NCI-H2227 (cell line): ENCODE results near the gene PHF12.
A peak's percentile ranks its signal among the peaks of the same experiment; 100 is the strongest.
"Not testable (repeated sequence)": the region's sequence is repeated elsewhere in the genome, so short reads cannot be mapped to it uniquely, and the experiment has no call there.

ENCODE experiments used
- DNase-seq: peaks from one replicate; lab custom pipeline; 2025; ENCODE audit not compliant: unreplicated experiment; lab: John Stamatoyannopoulos, UW

The PHF12 gene

DNA sequence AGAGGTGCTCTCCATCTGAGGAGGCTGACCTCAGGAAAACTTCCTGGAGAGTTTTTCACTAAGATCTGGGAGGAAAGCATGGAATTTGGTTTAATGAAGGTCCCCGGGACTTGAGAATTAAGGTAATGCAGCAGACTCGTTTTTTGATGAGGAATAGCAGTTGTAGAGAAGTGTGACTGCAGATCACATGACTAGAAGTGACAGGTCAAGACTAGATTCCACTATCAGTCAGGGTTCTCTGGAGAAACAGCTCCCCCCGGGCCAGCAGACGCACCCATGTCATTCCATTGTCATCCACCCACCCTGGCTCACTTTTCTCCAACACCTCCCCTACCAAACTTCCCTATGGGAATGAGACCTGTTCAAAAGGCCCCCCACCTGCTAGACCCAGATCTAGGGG, 46.5 kb downstream of the PHF12 start:
- no peak for DNase-seq

DNA sequence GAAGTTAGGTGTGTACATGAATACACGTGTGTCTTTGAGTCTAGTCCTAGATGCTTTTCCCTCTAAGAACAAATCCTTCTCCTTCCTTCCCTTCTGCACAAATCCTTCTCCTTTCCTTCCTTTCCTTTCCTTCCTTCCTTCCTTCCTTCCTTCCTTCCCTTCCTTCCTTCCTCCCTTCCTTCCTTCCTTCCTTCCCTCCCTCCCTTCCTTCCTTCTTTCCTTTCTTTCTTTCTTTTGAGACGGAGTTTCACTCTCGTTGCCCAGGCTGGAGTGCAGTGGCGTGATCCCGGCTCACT, 47.8 kb downstream of the PHF12 start:
- DNase-seq, result not testable (repeated sequence)

GRCh38 chr17:28902819-28903545, 48.3 kb downstream of the PHF12 start, which contains the start of gene DHRS13:
TSS of gene DHRS13 (minus strand) at chr17:28903079. CDS start at chr17:28902944, 135 bp downstream.
- DNase-seq, result peak; percentile 95

DNA sequence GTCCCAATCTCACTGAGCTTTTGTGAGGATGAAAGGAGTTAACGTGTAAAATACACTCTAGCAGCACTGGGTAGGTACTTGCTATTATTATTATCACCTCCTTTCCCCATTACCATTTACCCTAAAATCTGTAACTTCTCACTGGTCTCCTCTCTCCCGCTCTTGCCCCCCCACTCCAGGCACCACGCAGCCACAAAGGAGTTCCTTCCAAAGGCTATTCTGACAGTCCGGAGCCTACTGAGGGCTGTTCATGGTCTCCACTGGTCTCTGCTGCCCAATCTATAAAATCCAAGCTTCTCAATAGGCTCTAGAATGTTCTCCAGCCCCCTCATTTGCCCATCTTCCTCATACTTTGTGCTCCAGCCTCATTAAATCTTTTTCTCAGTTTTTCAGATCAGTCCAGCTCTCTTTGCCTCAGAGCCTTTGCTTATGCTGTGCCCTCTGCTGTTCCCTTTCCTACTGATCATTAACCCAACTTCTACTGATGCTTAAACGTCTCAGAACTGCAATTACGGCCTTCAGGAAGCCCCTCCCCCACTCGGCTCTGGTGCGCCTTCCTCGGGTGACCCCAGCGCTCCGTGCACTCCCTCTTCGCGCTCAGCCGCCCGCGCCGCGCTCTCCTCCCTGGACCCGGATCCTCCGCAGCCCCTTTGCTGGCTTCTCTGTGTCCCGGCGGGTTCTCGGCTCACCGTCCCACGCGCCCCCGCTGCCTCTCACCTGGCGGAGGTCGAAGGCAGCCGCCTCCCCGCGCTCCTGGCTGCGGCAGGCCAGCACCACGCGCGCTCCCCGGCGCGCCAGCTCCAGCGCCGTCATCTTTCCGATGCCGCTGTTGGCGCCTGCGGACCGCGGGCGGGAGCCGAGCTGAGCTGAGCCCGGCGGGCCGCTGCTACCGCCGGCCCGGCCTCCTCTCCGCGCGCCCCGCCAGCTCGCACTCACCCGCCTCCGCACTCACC, 49.2 kb downstream of the PHF12 start:
- peak; percentile 79 for DNase-seq

GRCh38 chr17:28900986-28901726, 50.2 kb downstream of the PHF12 start:
- DNase-seq, result no peak

DNA sequence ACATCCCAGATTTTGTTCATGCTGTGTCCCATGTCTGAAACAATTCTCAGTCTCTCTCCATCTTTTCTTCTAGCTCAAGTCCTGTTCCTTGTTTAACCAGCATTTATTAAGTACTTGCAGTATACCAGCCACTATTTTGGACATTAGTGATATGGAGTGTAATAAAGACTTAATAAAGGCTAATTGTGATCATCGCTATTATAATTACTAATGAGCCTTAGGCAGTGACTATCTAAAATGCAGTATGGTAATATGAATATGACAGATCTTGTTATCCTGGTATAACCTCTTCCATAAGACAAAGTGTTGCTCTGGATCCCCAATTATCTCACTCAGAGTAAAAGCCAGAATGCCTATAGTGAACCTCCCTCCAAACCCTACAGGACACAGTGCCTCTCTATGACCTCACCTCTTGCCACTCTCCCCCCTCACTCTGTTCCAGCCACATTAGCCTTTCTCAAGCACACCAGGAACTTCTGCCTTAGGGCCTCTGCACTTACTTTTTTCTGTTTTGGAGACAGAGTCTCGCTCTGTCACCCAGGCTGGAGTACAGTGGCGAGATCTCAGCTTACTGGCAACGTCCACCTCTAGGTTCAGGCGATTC, 52.0 kb downstream of the PHF12 start:
- no peak for DNase-seq

DNA sequence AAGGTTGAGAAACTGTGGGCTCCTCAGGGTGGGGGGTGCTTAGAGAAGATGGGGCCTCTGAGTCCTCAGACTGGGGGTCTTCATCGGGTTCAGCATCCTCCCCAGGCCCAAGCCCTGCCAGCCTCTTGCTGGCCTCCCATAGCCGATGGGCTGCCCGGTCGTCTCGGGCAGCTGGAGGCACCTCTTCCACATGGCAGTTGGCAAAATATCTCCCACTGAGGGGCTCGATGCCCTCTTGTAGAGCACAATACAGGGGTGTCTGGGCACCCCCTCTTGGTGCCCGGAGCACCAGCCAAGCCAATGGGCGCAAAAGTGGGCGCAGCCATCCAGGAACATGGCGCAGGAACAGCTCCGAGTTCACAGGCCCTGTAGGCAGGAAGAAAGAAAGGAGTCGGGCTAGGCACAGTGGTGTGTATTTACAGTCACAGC, 52.8 kb downstream of the PHF12 start:
- DNase-seq, result no peak

DNA sequence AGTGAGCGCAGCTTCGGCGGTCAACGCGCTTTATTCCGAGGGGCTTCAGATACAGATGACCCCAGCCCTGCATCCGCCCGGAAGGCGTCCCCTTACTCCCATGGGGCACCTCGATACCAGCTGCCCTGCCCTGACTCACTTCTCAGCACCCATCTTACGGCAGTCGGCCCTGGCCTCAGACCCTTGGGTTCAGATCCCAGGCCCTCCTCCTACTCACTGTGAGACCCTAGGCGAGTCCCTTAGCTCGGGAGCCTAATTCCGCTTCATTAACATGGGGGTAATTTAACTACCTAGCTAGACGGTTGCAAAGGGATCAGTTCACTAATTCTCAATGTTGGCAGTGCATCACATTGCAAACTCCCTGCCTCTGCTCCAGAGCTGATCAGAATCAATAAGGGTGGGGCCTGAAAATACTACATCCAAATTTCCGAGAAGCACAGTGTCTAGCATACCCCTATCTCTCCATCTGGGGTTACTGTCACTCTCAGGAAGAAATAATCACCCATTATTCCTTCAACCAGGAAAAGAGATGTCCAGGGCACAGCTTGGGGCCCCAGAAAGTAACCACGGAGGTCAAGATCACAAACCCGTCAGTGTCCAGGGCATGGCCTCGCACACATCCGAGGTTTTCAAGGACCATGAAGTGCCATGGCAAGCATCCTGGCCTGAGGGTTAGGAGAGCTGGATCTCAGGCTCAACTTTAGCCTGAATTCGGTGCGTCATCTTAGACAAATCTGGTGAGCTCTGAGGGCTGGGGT, 53.4 kb downstream of the PHF12 start:
- DNase-seq, result no peak

GRCh38 chr17:28896884-28897768, 54.2 kb downstream of the PHF12 start, which contains the start of gene FLOT2:
TSS of gene FLOT2 (minus strand) at chr17:28897733. CDS start at chr17:28897574, 159 bp downstream.
- DNase-seq, result peak; percentile 73

DNA sequence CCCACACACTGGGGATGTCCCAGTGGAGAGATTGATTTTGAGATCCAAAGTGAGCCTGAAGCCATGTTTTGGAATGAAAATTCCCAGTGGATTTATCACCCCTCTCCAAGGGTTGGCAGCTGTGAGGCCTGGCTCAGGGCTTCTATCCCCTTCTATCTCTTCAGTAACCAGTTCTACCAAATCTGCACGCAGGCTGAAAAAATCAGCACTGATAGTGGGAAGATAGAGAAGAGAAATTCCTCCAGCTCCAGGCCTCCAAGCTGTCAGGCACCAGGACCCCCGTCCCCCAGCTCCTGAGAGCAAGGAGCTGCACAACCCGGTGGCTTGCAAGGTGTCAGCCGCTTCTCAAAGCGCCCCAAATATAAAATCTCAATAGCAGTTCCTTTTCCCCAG, 54.8 kb downstream of the PHF12 start:
- no peak for DNase-seq

GRCh38 chr17:28895794-28896447, 55.4 kb downstream of the PHF12 start:
- DNase-seq, result no peak

- DNase-seq, result not testable (repeated sequence)
Observed at GRCh38 chr17:28893248-28894183, 57.8 kb downstream of the PHF12 start.

- DNase-seq, result no peak
Observed at GRCh38 chr17:28892024-28892423, 59.3 kb downstream of the PHF12 start.

GRCh38 chr17:28891201-28891600, 60.1 kb downstream of the PHF12 start:
- DNase-seq, result no peak

DNA sequence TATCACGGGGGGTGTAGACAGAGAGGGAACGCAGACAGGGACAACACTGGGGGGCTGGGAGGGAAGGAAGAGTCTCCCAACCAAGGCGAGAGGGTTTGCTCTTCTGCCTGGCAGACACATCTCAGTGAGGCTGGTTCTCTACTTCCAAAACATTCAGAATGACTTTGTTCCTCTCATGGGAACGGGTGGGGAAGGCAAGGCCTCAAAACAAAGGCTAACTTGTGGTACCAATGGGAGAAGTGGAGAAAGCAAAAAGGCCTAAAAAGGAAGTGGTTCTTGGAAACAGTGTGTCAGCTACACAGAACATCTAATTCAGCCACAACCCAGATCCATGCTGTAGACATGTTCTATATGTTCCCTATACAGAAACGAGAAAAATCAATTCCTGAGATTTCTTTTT, 61.3 kb downstream of the PHF12 start:
- DNase-seq, result no peak

DNA sequence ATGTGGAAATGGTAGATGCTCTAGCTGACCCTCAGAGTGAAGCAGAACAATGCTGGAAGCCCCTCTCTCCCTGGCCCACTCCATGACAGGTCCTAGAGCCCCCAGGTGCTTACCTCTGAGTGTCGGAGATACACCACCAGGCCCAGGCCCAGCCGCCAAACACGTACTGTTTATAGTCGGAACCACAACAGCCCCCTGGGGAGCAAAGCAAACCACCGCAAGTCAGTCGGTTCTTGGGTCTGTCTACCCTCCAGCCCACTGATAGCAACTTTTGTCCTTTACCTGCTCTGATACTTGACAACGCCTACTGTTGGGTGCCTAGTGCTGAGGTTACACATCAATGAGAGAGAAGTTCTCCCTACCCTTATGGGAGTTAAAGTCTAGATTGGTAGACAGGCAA, 62.5 kb downstream of the PHF12 start:
- DNase-seq, result no peak

GRCh38 chr17:28887871-28888471, 63.3 kb downstream of the PHF12 start:
- no peak for DNase-seq
